Neural cell (in vitro differentiated cells): ENCODE measurements around the gene CCDC43. TPM values are rescaled to one million over a fixed set of nuclear protein-coding genes. Genes with fewer than 3 reads are reported as not detected.

Source experiments
- H2AFZ ChIP-seq: fragments of 200-600, 300-800 bp; sonication (generic), shearing (Covaris generic); 2 replicates; pipeline ENCODE4 v1.6.0; 2014; ENCODE audit warnings: low read depth, mild to moderate bottlenecking, antibody characterized with exemption, low read length, moderate library complexity
- H3F3A ChIP-seq: fragments of 200-600 bp; shearing (Covaris generic); 2 replicates; pipeline ENCODE4 v1.6.1; 2016; ENCODE audit warnings: mild to moderate bottlenecking, moderate library complexity, mixed read lengths, antibody characterized with exemption, low read length; ENCODE audit not compliant: insufficient read depth, poor library complexity, severe bottlenecking
- H3K27ac ChIP-seq: fragments of 200-600, 300-800 bp; sonication (generic), shearing (Covaris generic); 2 replicates; pipeline ENCODE4 v1.5.1; 2014; ENCODE audit warnings: mild to moderate bottlenecking, low read length, moderate library complexity
- H3K27me3 ChIP-seq: fragments of 300-800, 200-600 bp; sonication (generic), shearing (Covaris generic); 2 replicates; pipeline ENCODE4 v1.6.0; 2014; ENCODE audit warnings: mild to moderate bottlenecking, low read depth, low read length, moderate library complexity; ENCODE audit not compliant: insufficient read depth
- H3K36me3 ChIP-seq: fragments of 300-800, 200-600 bp; sonication (generic), shearing (Covaris generic); 2 replicates; pipeline ENCODE4 v1.5.1; 2014; ENCODE audit warnings: mild to moderate bottlenecking, antibody characterized with exemption, low read length, moderate library complexity; ENCODE audit not compliant: insufficient read depth
- H3K4me2 ChIP-seq: fragments of 300-800, 200-600 bp; sonication (generic), shearing (Covaris generic); 2 replicates; pipeline ENCODE4 v1.6.0; 2014; ENCODE audit warnings: mild to moderate bottlenecking, low read length
- H3K4me3 ChIP-seq: fragments of 300-800, 200-600 bp; sonication (generic), shearing (Covaris generic); 2 replicates; pipeline ENCODE4 v1.5.1; 2014; ENCODE audit warnings: mild to moderate bottlenecking, low read length, moderate library complexity
- H3K79me2 ChIP-seq: fragments of 200-600 bp; shearing (Covaris generic); replicated peaks from 2 replicates; pipeline ENCODE4 v1.6.0; 2014; ENCODE audit warnings: mild to moderate bottlenecking, low read length, moderate library complexity; ENCODE audit not compliant: insufficient read depth
- H3K9ac ChIP-seq: fragments of 300-800, 200-600 bp; sonication (generic), shearing (Covaris generic); 2 replicates; pipeline ENCODE4 v1.6.1; 2016; ENCODE audit warnings: mild to moderate bottlenecking, low read length, mixed read lengths
- H3K9me2 ChIP-seq: fragments of 200-600 bp; shearing (Covaris generic); 2 replicates; pipeline ENCODE4 v1.6.1; 2016; ENCODE audit warnings: mild to moderate bottlenecking, low read length, mixed read lengths; ENCODE audit not compliant: insufficient read depth
- H3K9me3 ChIP-seq: fragments of 200-600, 300-800 bp; sonication (generic), shearing (Covaris generic); 2 replicates; pipeline ENCODE4 v1.6.1; 2016; ENCODE audit warnings: mild to moderate bottlenecking, mixed run types, low read length, moderate library complexity, mixed read lengths
- H4K20me1 ChIP-seq: fragments of 200-600 bp; shearing (Covaris generic); 2 replicates; pipeline ENCODE4 v1.6.1; 2016; ENCODE audit warnings: mild to moderate bottlenecking, mixed run types; ENCODE audit not compliant: insufficient read depth
- CTCF ChIP-seq: fragments of 450-650 bp; IDR thresholded peaks from 2 replicates; pipeline ENCODE4 v1.5.1; 2014; ENCODE audit warnings: antibody characterized with exemption, mild to moderate bottlenecking, moderate library complexity; ENCODE audit not compliant: poor library complexity, severe bottlenecking
- EP300 ChIP-seq: fragments of 450-650 bp; conservative IDR thresholded peaks from 2 replicates; pipeline ENCODE4 v1.6.1; 2014; ENCODE audit warnings: antibody characterized with exemption, mild to moderate bottlenecking, moderate library complexity; ENCODE audit not compliant: poor library complexity, severe bottlenecking
- EZH2 ChIP-seq: fragments of 200-600, 300-800 bp; shearing (Covaris generic), sonication (generic); IDR thresholded peaks from 2 replicates; pipeline ENCODE4 v1.6.1; 2014; ENCODE audit warnings: antibody characterized with exemption, low read length, borderline replicate concordance, mild to moderate bottlenecking; ENCODE audit not compliant: insufficient read depth, poor library complexity, severe bottlenecking
- MXI1 ChIP-seq: fragments of 450-650 bp; conservative IDR thresholded peaks from 2 replicates; pipeline ENCODE4 v1.6.1; 2014; ENCODE audit warnings: antibody characterized with exemption, mild to moderate bottlenecking; ENCODE audit not compliant: poor library complexity, severe bottlenecking
- POLR2AphosphoS5 ChIP-seq: IDR thresholded peaks from 2 replicates; pipeline ENCODE4 v1.6.1; 2012
- RAD21 ChIP-seq: fragments of 450-650 bp; conservative IDR thresholded peaks from 2 replicates; pipeline ENCODE4 v1.6.1; 2014; ENCODE audit warnings: antibody characterized with exemption, mild to moderate bottlenecking, moderate library complexity
- REST ChIP-seq: IDR thresholded peaks from 2 replicates; pipeline ENCODE4 v1.6.1; 2012; ENCODE audit warnings: borderline replicate concordance
- SMC3 ChIP-seq: fragments of 450-650 bp; conservative IDR thresholded peaks from 2 replicates; pipeline ENCODE4 v1.6.1; 2014; ENCODE audit warnings: antibody characterized with exemption, mild to moderate bottlenecking, moderate library complexity; ENCODE audit not compliant: poor library complexity
- TAF1 ChIP-seq: IDR thresholded peaks from 2 replicates; pipeline ENCODE4 v1.6.1; 2012; ENCODE audit warnings: low read depth
- polyA plus RNA-seq: library from polyadenylated mRNA; depleted of rRNA; stranded (reverse); fragments of >200 nt; gene quantifications from 2 replicates; pipeline ENCODE4 v1.2.3, GENCODE V29; 2014

The CCDC43 gene
- polyA plus RNA-seq, 1 donor from 2014 or later, result 53.3 TPM

GRCh38 chr17:44688200-44688599, 1.4 kb downstream of the CCDC43 start:
- H2AFZ ChIP-seq, result no peak overlapping the region
- H3K9ac ChIP-seq, result peak overlapping the region; percentile 88
- H3K4me2 ChIP-seq, result peak overlapping the region; percentile 95

GRCh38 chr17:44687756-44688155, 1.8 kb downstream of the CCDC43 start:
- Histone ChIP-seq H2AFZ (no peak overlapping the region), H3K36me3 (no peaks in the 10 kb centered on the region), H3F3A (no peaks in the 10 kb centered on the region), H3K27me3 (no peaks in the 10 kb centered on the region), H3K9me3 (no peaks in the 10 kb centered on the region), H3K4me3 (no peak overlapping the region), H4K20me1 (no peaks in the 10 kb centered on the region), H3K27ac (no peak overlapping the region), H3K9me2 (no peaks in the 10 kb centered on the region), H3K4me2 (no peak overlapping the region), H3K79me2 (peaks cover 24% of the 10 kb centered on the region), H3K9ac (no peak overlapping the region)
- TF ChIP-seq MXI1 (no peak), REST (no peak), SMC3 (no peak), CTCF (no peak), POLR2AphosphoS5 (no peak), RAD21 (no peak), TAF1 (no peak)

More at GRCh38 chr17:44688200-44688599, 1.4 kb downstream of the CCDC43 start:
- no peaks in the 10 kb centered on the region for H3K27me3 ChIP-seq
- H3F3A ChIP-seq, result no peaks in the 10 kb centered on the region
- H3K36me3 ChIP-seq, result no peaks in the 10 kb centered on the region
- H3K79me2 ChIP-seq, result peaks cover 24% of the 10 kb centered on the region
- no peaks in the 10 kb centered on the region for H3K9me3 ChIP-seq
- H3K27ac ChIP-seq, result no peak overlapping the region
- H3K4me3 ChIP-seq, result peak overlapping the region; percentile 97
- TF ChIP-seq EP300 (no peak), TAF1 (no peak), SMC3 (no peak), POLR2AphosphoS5 (no peak), EZH2 (no peak), RAD21 (no peak), MXI1 (no peak), CTCF (no peak), REST (no peak)
- H3K9me2 ChIP-seq, result no peaks in the 10 kb centered on the region
- no peaks in the 10 kb centered on the region for H4K20me1 ChIP-seq
